ENCODE data around the gene GPR183.

The GPR183 gene

DNA sequence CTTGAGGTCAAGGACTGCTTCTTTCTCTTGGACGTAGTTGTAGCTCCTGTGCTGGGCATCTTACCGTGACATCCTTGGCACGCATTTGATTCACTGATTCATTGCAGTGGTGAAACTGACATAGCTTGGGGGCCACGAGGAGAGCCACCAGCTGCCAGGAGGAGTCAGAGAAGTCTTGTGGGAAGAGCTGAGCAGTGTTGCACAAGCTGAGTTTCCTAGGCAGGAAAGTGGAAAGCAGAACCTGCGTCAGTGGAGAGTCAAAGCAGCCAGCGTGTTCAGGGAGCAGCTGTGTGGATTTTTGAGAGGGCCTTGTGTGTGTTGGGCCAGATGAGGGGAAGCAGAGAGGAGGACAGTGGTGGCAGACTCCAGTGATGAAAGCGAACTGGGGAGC, 5.3 kb upstream of the GPR183 start:
- DNase-seq (ENCODE audit: low read depth in 2 of 2) = no peak

DNA sequence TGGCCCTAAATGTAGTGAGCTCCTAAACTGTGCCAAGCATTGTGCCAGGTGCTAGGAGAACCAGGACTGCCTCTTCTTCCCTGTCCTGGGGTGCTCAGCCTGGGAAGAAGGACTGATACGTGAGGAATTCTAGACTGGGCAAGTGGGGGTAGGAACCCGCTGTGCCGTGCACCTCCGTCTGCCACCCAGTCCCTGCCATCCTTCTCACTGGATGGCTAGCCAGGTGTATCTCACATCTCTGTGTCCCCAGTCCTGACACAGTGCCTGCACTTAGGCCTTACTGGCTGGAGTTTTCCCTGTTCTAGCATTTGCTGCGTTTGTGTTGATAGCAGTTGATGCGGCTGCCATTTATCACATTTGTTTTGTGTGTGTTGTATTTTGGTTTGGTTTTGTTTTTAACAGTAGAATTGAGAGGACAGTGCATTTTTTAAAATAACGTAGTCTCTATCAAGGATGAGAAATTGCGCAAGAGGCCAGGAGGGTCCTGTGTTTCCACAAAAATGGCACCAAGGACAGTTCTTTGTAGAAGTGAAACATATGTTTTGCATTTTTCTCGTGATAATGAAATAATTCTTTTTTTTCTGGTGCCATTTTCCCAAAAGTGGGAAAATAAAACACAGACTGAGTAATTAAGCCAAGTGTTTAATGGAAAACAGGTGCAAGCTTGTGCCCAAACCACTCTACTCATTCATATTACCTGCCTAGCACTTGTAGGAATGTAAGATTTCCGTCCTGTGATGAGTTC, 4.7 kb upstream of the GPR183 start:
- DNase-seq (ENCODE audit: low read depth in 2 of 2) = no peak

DNA sequence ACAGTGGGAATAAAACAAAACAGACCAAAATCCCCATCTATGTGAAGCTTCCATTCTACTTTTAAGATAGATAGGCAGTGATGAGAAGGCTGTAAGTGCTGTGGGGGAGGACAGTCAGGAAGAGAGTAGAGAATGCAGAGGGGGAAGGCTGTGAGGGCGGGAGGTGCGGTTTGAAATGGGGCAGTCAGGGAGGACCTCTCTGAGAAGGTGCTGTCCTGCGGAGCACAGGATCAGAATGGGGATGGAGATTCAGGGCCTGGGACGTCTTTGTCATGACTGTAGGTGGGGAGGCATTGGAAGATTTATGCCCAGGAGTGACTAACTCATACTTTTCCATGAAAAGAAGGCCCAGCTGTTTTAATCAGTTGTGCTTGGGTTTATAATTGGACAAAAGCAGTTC, 3.9 kb upstream of the GPR183 start:
- no peak for DNase-seq (ENCODE audit: low read depth in 2 of 2)

DNA sequence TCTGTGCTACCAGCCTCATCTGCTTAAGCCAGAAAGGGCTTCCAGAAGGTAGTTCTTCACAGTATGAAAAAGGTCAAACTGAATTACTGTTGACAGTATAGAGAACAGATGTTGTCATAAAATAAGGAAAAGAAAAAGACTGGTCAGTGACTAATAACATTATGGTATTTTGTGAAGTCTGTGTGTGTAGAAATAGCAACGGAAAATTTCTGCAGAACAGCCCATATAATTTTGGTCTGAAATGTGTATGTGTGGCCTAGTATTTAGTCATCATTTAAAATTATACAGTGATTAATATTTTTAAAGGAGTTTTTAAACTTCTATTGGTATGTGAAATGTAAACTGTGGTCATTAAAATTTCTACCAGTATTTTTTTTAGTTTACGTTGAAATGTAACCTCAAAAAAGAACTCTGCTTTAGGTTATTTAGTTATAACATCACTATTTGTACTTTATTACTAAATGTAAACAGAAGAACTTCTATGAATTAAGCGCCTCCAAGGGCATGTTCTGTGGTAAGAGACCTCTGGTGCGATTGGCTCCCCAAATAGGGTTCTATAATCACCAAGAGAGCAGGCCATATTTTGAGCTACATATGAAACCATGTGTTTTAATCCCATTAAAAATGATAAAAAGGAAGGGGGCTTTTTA, 3.3 kb upstream of the GPR183 start:
- DNase-seq (ENCODE audit: low read depth in 2 of 2) = no peak

DNA sequence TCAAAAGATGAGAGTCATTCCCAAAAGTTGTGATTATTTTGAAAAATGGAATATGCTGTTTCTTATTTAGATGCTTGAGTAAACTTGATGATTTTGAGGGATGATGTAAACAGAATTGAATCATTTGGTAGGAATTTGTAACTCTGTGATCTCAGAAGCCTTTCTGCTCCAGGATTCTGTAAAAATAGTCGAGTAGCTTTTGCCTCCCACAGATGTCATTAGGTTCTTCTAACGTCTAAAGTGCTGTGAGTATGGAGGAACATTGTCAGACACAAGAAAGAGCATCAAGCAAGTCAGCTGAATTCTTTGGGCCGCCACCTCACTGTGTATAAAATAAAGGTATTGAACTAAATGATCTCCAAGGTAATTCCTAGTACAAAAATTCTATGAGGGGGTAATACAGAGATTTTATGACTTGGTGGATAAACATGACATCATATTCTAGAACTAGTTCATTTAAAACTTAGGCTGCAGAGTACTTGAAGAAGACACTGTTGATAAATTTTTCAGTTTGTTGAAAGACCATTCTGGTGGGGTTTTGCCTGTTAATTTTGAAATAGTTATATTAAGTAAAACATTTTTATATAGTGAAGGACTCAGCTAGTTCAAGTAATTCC, 1.4 kb upstream of the GPR183 start:
- no peak for DNase-seq (ENCODE audit: low read depth in 2 of 2)

DNA sequence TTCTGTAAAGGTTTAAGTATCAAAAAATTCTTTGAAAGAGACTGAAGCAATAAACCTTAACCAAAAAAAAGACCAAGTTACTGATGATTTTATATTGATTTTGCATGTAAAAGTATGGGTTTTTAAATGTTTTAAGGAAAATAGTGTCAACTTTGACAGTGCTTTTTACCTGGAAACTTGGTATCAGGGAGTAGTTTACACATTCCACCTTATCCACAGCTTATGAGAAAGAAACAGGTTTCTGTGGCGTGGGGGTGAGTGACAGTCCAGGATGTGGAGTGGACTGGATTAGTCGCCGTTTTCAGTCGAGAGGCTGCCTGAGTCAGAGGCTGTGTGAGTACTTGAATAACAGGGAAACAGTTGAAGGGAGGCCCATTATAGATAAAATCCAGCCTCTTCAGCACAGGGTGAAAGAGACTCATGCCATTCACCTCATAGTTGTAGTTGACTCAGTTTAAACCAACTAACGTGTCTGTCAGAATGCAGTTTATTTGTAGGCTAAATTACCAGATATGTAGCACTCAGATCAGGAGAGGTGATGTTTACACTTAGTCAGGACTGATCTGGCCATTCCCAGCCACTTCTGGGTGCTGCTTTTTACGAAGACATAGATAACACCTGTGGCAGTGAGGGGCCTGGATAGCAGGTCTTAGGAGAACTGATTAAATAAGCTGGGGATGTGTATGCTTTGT, 595 bp upstream of the GPR183 start:
- DNase-seq (ENCODE audit: low read depth in 2 of 2) = peak; percentile 66 to 79

DNA sequence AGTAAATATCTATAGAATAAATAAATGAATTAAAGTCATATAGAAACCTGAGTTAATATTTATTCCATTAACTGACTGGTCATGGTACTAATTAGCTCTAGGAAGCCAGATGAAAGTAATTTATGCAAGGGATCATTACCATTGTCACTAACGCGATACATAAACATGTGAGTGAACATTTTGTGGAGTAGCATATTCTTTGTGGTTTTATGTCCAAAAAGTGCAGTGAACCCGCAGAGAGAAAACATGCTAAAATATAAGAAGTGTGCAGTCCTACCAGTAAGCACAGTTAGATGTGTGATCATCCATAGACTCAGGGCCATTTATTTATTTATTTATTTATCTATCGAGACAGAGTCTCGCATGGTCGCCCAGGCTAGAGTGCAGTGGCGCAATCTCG, 1.6 kb downstream of the GPR183 start:
- DNase-seq (ENCODE audit: low read depth in 2 of 2) = no peak

DNA sequence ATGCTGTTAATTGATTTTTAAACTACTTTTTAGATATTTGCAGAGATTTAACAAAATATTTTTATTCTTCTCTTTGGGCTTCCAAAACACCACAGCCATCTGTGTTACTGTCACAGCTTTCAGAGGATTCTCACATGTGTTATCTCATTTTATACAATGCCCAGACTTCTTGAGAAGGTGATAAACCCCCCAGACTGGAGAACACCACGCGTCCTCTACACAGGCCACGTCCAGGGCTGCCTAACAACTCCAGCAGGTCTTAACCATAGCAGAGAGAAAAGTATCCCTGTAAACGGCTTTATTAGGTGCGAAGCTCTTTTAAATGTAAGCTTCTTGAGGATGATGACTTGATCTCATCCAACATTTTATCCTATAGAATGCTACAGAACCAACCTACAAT, 2.0 kb downstream of the GPR183 start:
- DNase-seq (ENCODE audit: low read depth in 2 of 2) = no peak

DNA sequence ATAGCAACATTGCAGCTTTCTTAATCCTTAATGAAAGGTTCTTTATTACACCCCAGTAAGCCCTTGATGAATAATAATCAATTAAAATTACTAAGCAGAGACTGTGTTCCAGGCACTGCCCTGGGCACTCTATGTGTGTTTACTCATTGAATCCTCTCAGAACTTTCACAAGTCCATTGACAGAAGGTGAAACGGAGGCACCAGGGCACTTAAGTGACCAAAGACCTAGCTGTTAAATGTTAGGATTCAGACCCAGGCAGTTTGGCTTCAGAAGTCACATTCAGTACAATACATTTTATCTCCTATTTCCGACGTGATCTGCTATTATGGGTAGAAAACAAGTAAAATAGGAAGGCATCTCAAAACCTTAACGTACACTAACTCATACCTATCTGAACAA, 2.7 kb downstream of the GPR183 start:
- no peak for DNase-seq (ENCODE audit: low read depth in 2 of 2)

DNA sequence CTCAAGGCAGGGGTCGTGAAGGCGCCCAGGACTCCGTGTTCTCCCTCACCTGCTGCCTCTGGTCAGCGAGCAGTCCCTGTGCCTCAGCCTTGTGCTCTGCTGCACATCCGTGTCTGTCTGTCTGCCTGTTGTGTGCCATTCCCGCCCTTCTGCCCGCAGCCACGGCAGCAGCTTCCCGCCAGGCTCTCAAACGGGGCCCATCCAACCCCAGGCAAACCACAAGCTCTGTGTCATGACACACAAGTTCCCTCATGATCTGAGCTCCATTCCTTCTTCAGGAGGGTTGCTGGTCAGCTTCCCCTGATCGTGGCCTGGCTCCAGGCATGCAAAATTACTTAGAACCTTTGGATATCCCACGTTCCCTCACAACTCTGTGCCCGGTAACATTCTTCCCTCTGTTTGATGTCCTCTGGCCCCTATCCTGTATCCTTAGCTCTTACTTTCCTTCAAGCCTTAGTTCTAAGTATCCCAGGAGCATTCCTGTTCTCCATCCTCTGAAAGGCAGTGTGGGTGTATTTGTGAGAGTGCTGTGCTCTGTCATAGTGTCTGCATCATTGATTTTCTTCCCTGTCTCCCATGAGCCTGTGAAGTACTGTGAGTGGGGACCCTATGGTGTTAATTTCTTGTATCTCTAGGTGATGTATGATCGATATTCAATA, 3.2 kb downstream of the GPR183 start:
- DNase-seq (ENCODE audit: low read depth in 2 of 2) = peak in 1 of 2 donors; percentile 41

DNA sequence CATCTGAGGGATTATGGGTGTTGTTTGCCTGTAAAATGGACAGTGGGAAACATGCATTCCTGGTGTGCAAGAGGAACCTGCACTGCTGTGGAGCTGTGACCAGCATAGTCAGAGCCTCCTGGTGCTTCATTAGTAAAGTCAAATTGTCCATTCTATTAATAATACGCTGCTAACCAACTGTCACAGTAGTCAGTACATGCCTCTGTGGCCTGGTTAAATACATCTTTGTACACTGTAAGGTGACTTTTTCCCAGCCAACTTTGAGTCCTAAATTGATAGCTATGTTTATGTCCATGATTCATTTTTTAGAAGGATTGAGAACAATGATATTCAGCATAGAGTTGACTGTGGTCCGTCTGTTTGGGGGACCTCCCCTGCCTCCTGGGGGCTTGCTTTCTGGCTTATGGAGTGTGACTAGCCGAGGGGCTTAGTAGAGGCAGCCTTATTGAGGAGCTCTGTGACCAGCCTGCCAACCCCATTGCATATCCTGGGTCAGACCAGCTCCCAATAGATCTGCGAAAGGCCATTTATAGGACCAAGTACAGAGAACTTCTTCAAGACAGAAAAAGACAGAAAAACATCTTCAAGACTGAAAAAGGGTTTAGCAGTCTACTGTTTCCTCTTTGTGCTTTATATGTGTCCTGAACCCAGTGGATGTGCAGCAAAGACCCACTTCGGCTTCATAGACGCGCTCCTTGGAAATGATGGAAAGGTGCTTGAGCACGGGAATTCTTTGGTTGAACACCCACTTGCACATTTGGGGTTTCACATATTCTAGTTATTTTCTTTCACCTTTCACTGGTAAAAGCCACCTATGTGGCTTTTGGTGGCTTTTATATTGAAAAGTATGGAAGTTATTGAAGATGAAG, 4.3 kb downstream of the GPR183 start:
- DNase-seq (ENCODE audit: low read depth in 2 of 2) = no peak

DNA sequence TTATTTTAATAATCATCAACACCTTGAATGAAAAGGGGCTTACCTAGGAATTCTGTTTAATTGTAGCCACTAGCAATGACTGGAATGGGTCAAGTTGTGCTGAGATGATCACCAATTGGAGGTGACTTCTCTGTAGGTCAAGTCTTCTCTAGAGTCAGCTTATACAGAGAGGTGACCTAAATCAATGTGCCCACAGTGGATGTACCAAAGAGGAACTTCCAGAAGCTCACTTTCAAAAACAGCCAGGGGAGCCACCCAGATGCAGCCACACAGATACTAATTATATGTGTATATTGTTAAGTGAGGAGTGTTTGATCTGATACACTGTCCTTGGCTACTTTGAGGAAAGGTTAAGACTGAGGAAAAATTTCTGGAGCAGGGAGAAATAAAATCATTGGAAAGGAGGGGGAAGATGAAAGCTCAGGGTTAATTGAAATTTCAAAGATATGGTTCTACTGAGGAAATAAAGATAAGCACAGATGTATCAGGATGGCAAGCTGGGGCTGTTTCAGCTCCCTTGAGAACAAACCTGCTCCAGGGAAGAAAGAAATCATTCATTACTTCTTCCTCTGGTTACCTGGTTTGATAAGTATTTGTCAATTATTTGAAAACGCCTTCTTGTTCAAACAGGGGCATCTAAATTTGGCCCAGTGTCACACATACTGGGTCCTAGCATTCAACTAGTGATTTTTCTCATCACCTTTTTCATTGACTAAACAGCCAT, 5.1 kb downstream of the GPR183 start:
- no peak for DNase-seq (ENCODE audit: low read depth in 2 of 2)

DNA sequence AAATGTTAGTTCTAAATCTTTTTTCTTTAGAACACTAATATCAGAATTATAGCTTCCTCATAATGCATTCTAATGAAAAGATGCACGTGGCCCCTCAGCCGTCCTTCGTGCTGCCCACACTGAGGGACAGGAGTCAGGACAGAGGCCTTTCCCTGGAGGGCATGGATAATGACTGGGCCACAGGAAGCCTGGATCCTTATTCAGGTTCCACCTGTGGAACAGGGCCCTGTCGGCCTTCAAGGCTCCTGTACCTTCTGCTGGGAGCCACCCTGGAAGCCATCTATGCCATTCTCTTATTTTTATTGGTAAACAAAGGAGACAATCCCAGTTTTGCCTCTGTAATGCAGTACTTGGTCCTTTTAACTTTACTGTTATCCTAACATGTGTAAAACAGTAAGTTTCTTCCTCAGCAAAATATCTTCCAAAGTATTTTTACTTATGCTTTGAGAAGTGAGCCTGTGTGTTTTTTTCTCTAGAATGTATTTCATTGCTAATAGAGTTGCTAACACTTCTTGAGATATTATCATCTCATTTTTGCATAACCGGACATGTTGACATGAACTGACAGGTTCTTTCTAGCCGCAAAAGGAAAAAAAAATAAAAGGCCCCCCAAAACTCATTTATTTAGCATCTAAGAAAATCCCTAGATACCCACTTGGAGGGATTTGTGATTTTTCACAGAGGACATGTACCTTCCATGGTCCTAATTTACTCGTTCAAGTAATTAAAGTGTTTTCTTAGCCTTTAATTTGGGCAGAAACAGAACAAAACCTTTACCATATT, 6.0 kb downstream of the GPR183 start:
- DNase-seq (ENCODE audit: low read depth in 2 of 2) = no peak

DNA sequence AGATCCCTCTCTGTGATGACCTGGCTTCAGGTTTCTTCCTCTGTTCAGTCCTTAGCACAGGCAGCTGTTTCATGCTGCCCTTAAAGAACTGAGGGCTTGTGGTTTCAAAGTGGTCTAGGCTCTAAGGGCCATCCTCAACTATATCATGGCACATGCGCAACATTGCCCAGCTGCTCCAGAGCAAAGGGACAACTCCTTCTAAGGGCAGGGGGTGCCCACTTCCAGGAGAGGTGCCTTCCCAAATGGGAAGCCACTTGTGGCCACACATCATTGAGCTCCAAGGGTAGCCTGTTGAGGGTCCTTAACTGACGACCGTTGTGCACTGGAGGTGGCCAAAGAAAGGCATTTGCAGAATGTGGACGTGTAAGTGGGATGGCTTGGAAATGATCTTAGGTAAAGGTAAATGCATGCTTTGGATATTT, 7.3 kb downstream of the GPR183 start:
- DNase-seq (ENCODE audit: low read depth in 2 of 2) = no peak

DNA sequence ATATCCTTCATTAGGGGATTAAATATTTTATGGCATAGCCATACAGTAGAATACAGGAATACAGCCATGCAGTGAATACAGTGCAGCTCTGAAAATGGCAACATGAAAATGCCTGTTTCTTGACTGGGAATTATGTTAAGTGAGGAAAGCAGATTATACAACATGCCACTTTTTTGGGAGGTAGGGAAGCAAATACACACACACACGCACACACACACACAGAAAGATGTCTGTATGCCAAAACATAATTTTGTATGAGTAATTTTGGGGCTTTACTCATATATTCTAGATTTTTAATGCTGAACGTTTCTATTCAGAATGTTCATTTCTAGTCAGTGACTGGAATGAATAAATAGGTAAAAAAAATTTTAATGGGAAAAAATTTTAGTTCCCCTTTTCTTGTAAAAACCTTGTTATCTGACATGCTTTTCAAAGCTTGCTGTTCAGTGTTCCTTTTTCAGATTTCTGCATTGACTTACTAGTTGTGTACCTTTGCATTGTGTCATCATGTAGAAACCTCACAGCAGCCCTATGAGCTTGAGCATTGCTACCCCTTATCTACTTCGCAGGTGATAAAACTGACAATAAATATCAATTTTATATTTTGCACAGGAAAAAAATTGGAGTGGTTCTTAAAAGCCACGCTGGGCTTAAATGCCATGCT, 7.8 kb downstream of the GPR183 start:
- DNase-seq (ENCODE audit: low read depth in 2 of 2) = no peak

DNA sequence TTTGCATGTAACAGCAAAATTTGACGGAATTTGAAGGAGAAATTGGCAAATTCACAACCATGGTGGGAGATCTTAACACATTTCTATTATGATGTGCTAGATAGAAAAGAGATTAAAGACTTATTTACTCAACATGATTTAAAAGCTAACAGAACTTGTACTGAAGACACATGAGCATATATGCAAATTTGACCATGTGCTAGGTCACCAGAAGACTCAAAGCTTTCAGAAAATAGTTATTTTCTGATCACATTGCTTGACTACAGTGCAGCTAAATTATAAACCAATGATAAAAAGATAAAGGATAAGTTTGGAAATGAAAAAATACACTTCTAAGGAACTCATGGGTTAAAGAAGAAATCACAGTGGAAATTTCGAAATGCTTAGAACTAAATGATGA, 9.1 kb downstream of the GPR183 start:
- DNase-seq (ENCODE audit: low read depth in 2 of 2) = no peak

DNA sequence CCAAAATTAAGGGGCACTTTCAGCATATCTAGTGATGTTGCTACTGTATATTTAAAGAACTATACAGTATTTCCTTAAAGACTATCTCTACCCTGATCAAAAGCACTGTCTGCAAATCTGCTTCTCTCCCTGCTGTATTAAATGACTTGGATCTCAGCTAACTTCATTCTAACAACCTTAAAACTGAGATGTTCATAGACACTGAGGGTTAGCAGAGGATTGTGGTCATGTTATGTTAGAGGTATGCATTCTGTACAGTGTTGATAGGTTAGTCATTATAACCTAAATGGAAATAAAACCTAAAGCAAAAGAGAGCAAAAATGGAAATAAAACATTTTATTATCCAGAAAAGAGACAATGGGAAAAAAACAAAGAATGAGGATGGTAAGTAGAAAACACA, 9.9 kb downstream of the GPR183 start:
- DNase-seq (ENCODE audit: low read depth in 2 of 2) = no peak

DNA sequence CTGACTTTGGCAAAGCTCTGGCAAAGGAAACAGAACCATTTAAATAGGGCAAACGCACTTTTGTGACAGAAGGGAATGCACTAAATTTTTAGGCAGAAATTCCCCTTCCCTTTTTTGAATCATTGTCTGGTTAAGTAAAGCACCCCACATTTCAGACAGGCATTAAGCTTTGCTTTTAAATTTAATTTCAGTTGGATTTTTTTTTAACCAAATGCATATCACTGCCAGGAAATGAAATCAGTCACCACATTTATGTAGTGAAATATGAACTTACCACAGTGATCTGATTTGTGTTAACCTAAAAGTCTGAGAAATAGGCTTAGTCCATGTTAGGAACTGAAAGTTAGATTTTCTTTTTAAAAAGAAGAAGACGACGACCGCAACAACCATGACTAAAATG, 10.8 kb downstream of the GPR183 start:
- no peak for DNase-seq (ENCODE audit: low read depth in 2 of 2)
